Endothelial cell of umbilical vein (primary cell): ENCODE results near the gene ATP2B2. TPM values are rescaled to one million over a fixed set of nuclear protein-coding genes. Genes with fewer than 3 reads are reported as not detected.

Experiments used
- BruUV-seq: library from RNA; stranded (reverse); fragments of 400-500 nt; replicated peaks from 2 replicates; lab custom pipeline; 2021; lab: Mats Ljungman, UMichigan
- CTCF ChIA-PET: fragments of 300-600, 350-600 bp; sonication (Branson Sonifier 250); formaldehyde crosslinking; loops from one replicate; lab custom pipeline; 2021; ENCODE audit warnings: antibody characterized with exemption, inconsistent platforms; lab: Charles Lee
- POLR2A ChIA-PET: fragments of 300-600, 350-600 bp; sonication (Branson Sonifier 250); formaldehyde crosslinking; loops from one replicate; lab custom pipeline; 2021; ENCODE audit warnings: antibody characterized with exemption, inconsistent platforms; lab: Charles Lee
- DNase-seq: peaks from one replicate; pipeline ENCODE4 v3.0.0-alpha.2; 2011; ENCODE audit warnings: low read depth, low spot score
- FAIRE-seq: peaks from 2 replicates; lab custom pipeline; 2011; peaks lifted over from hg19 to GRCh38; lab: Jason Lieb, UNC
- H2AFZ ChIP-seq: 2 replicates; pipeline ENCODE4 v1.6.0; 2012; ENCODE audit warnings: low read depth, low read length, control low read depth, inconsistent platforms
- H3K27ac ChIP-seq: 2 replicates; pipeline ENCODE4 v1.5.1; 2011; ENCODE audit warnings: low read depth, mild to moderate bottlenecking, control low read depth, low read length, moderate library complexity; ENCODE audit not compliant: insufficient read depth
- H3K27me3 ChIP-seq, 2 experiments: 2 replicates each; pipeline versions ENCODE4 v1.6.0 to v1.6.1; 2011; ENCODE audit warnings: low read length in 2 of 2, mixed read lengths in 1 of 2; ENCODE audit not compliant: control insufficient read depth in 2 of 2, insufficient read depth in 2 of 2
- H3K36me3 ChIP-seq, 2 experiments: 2 replicates in 1 of 2; 3 replicates in 1 of 2; pipeline ENCODE4 v1.5.1; 2011; ENCODE audit warnings: low read length in 2 of 2, mild to moderate bottlenecking in 1 of 2, moderate library complexity in 1 of 2; ENCODE audit not compliant: control insufficient read depth in 2 of 2, insufficient read depth in 2 of 2; ENCODE audit errors: extremely low read depth in 1 of 2
- H3K4me1 ChIP-seq: 3 replicates; pipeline ENCODE4 v1.5.1; 2011; ENCODE audit warnings: mild to moderate bottlenecking, low read length; ENCODE audit not compliant: control insufficient read depth, insufficient read depth; ENCODE audit errors: extremely low read depth
- H3K4me2 ChIP-seq: 2 replicates; pipeline ENCODE4 v1.6.1; 2011; ENCODE audit warnings: low read length, control low read depth, mixed read lengths; ENCODE audit not compliant: insufficient read depth
- H3K4me3 ChIP-seq, 3 experiments: fragments of 200-600 bp in 1 of 3; sonication (generic), shearing (Covaris generic) in 1 of 3; replicated peaks in 1 of 3; 2 replicates each; pipeline ENCODE4 v1.5.1; 2011 to 2016; ENCODE audit warnings: control low read depth in 3 of 3, low read length in 3 of 3, mild to moderate bottlenecking in 2 of 3, inconsistent platforms in 1 of 3, low read depth in 1 of 3, moderate library complexity in 1 of 3; ENCODE audit not compliant: insufficient read depth in 1 of 3
- H3K79me2 ChIP-seq: 2 replicates; pipeline ENCODE4 v1.6.0; 2012; ENCODE audit warnings: low read length, inconsistent platforms; ENCODE audit not compliant: control insufficient read depth, insufficient read depth
- H3K9ac ChIP-seq: replicated peaks from 2 replicates; pipeline ENCODE3; 2011; ENCODE audit warnings: low read length, control low read depth; ENCODE audit not compliant: insufficient read depth; ENCODE audit errors: extremely low read depth
- H3K9me1 ChIP-seq: replicated peaks from 3 replicates; pipeline ENCODE4 v1.6.0; 2011; ENCODE audit warnings: mild to moderate bottlenecking, low read length; ENCODE audit not compliant: control insufficient read depth, insufficient read depth; ENCODE audit errors: extremely low read depth
- H3K9me3 ChIP-seq: replicated peaks from 2 replicates; pipeline ENCODE4 v1.5.1; 2012; ENCODE audit warnings: low read length, inconsistent platforms; ENCODE audit not compliant: control insufficient read depth, insufficient read depth
- H4K20me1 ChIP-seq: replicated peaks from 2 replicates; pipeline ENCODE3; 2011; ENCODE audit warnings: mild to moderate bottlenecking, low read length; ENCODE audit not compliant: control insufficient read depth, insufficient read depth; ENCODE audit errors: extremely low read depth
- GATA2 ChIP-seq: IDR thresholded peaks from 2 replicates; pipeline ENCODE4 v1.7.0; 2011; ENCODE audit warnings: low read depth, mild to moderate bottlenecking, moderate library complexity, mixed read lengths, low read length; ENCODE audit not compliant: insufficient read length, insufficient read depth
- MAX ChIP-seq: IDR thresholded peaks from 2 replicates; pipeline ENCODE4 v1.6.1; 2011; ENCODE audit not compliant: insufficient read depth, insufficient read length
- MYC ChIP-seq: IDR thresholded peaks from one replicate; pipeline ENCODE4 v1.6.1; 2011; ENCODE audit warnings: mild to moderate bottlenecking, low read depth, low read length
- POLR2A ChIP-seq: IDR thresholded peaks from 2 replicates; pipeline ENCODE4 v1.6.1; 2012; ENCODE audit warnings: low read depth, mild to moderate bottlenecking, control low read depth, low read length
- POLR2AphosphoS5 ChIP-seq: IDR thresholded peaks from 2 replicates; pipeline ENCODE4 v1.6.1; 2012; ENCODE audit warnings: low read depth, mild to moderate bottlenecking, control low read depth, low read length, moderate library complexity; ENCODE audit not compliant: insufficient read depth
- dilution Hi-C: fragments of 300-500 bp; cut with MboI; formaldehyde crosslinking; loops from one replicate; pipeline ENCODE4 v1.15.0; 2019; ENCODE audit warnings: low sequenced_read_pairs; ENCODE audit not compliant: extremely low pct_ligation_motif_present
- intact Hi-C: fragments of 100-400 bp; cut with micrococcal nuclease; formaldehyde crosslinking; loops from one replicate; pipeline ENCODE4 v1.10.0; 2022
- polyA plus RNA-seq, 4 experiments: library from polyadenylated mRNA; depleted of rRNA in 3 of 4; stranded (reverse) in 3 of 4; unstranded in 1 of 4; fragments of >200 nt; gene quantifications; 2 replicates each; pipeline versions ENCODE4 v1.2.1 to v1.2.3, GENCODE V29; 2011 to 2012; ENCODE audit warnings: missing spikeins in 1 of 4
- total RNA-seq: library from RNA; stranded (reverse); gene quantifications from 2 replicates; pipeline ENCODE4 v1.2.3, GENCODE V29; 2021
- TF ChIP-seq, protein P1 (sequence below), 2 donors: IDR thresholded peaks; 1 replicate in 1 of 2; 2 replicates in 1 of 2; pipeline ENCODE4 v1.5.1; 2011; ENCODE audit warnings: low read length in 2 of 2, mild to moderate bottlenecking in 2 of 2, moderate library complexity in 2 of 2, control low read depth in 1 of 2, inconsistent platforms in 1 of 2, low read depth in 1 of 2; ENCODE audit not compliant: insufficient read depth in 1 of 2; ENCODE audit errors: extremely low read depth in 1 of 2

Gene ATP2B2
- total and polyA plus RNA-seq, 2 donors (not counting 3 experiments of a cell fraction or from before 2014, with no cell fraction given): not detected

GRCh38 chr3:10450494-10451440 is 54.6 kb downstream of the ATP2B2 start:
- FAIRE-seq: no peak
- dilution Hi-C loops: no loop called here
- no TSS peak for BruUV-seq
- Histone ChIP-seq H3K9me3 (no peaks in the 10 kb centered on the region), H3K4me2 (no peak overlapping the region), H3K36me3 (no peaks in the 10 kb centered on the region), H3K4me1 (no peaks in the 10 kb centered on the region), H3K9ac (no peak overlapping the region), H4K20me1 (no peaks in the 10 kb centered on the region), H3K27ac (no peak overlapping the region), H3K79me2 (no peaks in the 10 kb centered on the region), H2AFZ (no peak overlapping the region), H3K4me3 (no peak overlapping the region), H3K27me3 (no peaks in the 10 kb centered on the region), H3K9me1 (no peaks in the 10 kb centered on the region)
- intact Hi-C loops: no loop called here
- POLR2A ChIA-PET: no interaction called here
- CTCF ChIA-PET: no interaction called here
- no peak for DNase-seq
- TF ChIP-seq POLR2A: no peak
- TF ChIP-seq GATA2: no peak
- TF ChIP-seq, protein P1, sequence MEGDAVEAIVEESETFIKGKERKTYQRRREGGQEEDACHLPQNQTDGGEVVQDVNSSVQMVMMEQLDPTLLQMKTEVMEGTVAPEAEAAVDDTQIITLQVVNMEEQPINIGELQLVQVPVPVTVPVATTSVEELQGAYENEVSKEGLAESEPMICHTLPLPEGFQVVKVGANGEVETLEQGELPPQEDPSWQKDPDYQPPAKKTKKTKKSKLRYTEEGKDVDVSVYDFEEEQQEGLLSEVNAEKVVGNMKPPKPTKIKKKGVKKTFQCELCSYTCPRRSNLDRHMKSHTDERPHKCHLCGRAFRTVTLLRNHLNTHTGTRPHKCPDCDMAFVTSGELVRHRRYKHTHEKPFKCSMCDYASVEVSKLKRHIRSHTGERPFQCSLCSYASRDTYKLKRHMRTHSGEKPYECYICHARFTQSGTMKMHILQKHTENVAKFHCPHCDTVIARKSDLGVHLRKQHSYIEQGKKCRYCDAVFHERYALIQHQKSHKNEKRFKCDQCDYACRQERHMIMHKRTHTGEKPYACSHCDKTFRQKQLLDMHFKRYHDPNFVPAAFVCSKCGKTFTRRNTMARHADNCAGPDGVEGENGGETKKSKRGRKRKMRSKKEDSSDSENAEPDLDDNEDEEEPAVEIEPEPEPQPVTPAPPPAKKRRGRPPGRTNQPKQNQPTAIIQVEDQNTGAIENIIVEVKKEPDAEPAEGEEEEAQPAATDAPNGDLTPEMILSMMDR (IDR thresholded peaks at IDR 0.05; ENCODE audit: extremely low read depth in 1 of 2, insufficient read depth in 1 of 2, low read depth in 1 of 2, low read length in 2 of 2): no peak
- TF ChIP-seq MAX: no peak
- TF ChIP-seq POLR2AphosphoS5: no peak
- TF ChIP-seq MYC: no peak
